Astrocyte (in vitro differentiated cells and primary cell): ENCODE results near the gene COL2A1. TPM values are rescaled to one million over a fixed set of nuclear protein-coding genes. Genes with fewer than 3 reads are reported as not detected.

Experiments
- DNase-seq: peaks from one replicate; pipeline ENCODE4 v3.0.0-alpha.2; 2010; ENCODE audit warnings: low read depth
- FAIRE-seq: peaks from 2 replicates; lab custom pipeline; 2011; peaks lifted over from hg19 to GRCh38; lab: Jason Lieb, UNC
- H2AFZ ChIP-seq: 2 replicates; pipeline ENCODE4 v1.6.0; 2012; ENCODE audit warnings: low read depth, low read length, inconsistent platforms
- H3K27ac ChIP-seq: 2 replicates; pipeline ENCODE4 v1.5.1; 2011; ENCODE audit warnings: low read depth, low read length, inconsistent platforms
- H3K27me3 ChIP-seq: 2 replicates; pipeline ENCODE4 v1.6.0; 2011; ENCODE audit warnings: low read length, inconsistent platforms; ENCODE audit not compliant: insufficient read depth
- H3K36me3 ChIP-seq: 2 replicates; pipeline ENCODE4 v1.5.1; 2011; ENCODE audit warnings: low read length, inconsistent platforms; ENCODE audit not compliant: insufficient read depth
- H3K4me1 ChIP-seq: 2 replicates; pipeline ENCODE4 v1.5.1; 2011; ENCODE audit warnings: low read length, inconsistent platforms; ENCODE audit not compliant: insufficient read depth
- H3K4me2 ChIP-seq: 2 replicates; pipeline ENCODE4 v1.6.0; 2012; ENCODE audit warnings: low read length, inconsistent platforms
- H3K4me3 ChIP-seq: 2 replicates; pipeline ENCODE4 v1.5.1; 2011; ENCODE audit warnings: low read depth, mild to moderate bottlenecking, low read length, inconsistent platforms; ENCODE audit not compliant: insufficient read depth
- H3K79me2 ChIP-seq: 2 replicates; pipeline ENCODE4 v1.6.0; 2012; ENCODE audit warnings: mild to moderate bottlenecking, low read length, inconsistent platforms; ENCODE audit not compliant: insufficient read depth
- H3K9ac ChIP-seq: 2 replicates; pipeline ENCODE4 v1.6.0; 2012; ENCODE audit warnings: mild to moderate bottlenecking, low read length, inconsistent platforms
- H3K9me3 ChIP-seq: 2 replicates; pipeline ENCODE4 v1.5.1; 2012; ENCODE audit warnings: low read depth, mild to moderate bottlenecking, low read length, inconsistent platforms; ENCODE audit not compliant: insufficient read depth
- H4K20me1 ChIP-seq: 2 replicates; pipeline ENCODE4 v1.6.0; 2012; ENCODE audit warnings: low read length, inconsistent platforms; ENCODE audit not compliant: insufficient read depth
- H3K27ac Mint-ChIP-seq: one replicate; pipeline ENCODE4 v1.8.0; 2021; ENCODE audit warnings: mild to moderate bottlenecking, mixed read lengths; ENCODE audit not compliant: unreplicated experiment
- H3K27me3 Mint-ChIP-seq: one replicate; pipeline ENCODE4 v1.8.0; 2021; ENCODE audit warnings: low read depth, mixed read lengths; ENCODE audit not compliant: unreplicated experiment
- H3K36me3 Mint-ChIP-seq: one replicate; pipeline ENCODE4 v1.8.0; 2021; ENCODE audit warnings: low read depth, mixed read lengths; ENCODE audit not compliant: unreplicated experiment
- H3K4me1 Mint-ChIP-seq: one replicate; pipeline ENCODE4 v1.8.0; 2021; ENCODE audit warnings: low read depth, mixed read lengths; ENCODE audit not compliant: unreplicated experiment
- H3K4me3 Mint-ChIP-seq: one replicate; pipeline ENCODE4 v1.8.0; 2021; ENCODE audit warnings: mild to moderate bottlenecking, moderate library complexity, mixed read lengths; ENCODE audit not compliant: unreplicated experiment
- H3K9me3 Mint-ChIP-seq: one replicate; pipeline ENCODE4 v1.8.0; 2021; ENCODE audit warnings: mild to moderate bottlenecking, mixed read lengths; ENCODE audit not compliant: unreplicated experiment
- CTCF ChIP-seq: IDR thresholded peaks from 2 replicates; pipeline ENCODE4 v1.5.1; 2011; ENCODE audit warnings: low read depth, mild to moderate bottlenecking, inconsistent platforms, low read length, moderate library complexity; ENCODE audit not compliant: insufficient read depth
- EZH2 ChIP-seq: IDR thresholded peaks from 2 replicates; pipeline ENCODE4 v1.6.1; 2012; ENCODE audit warnings: mild to moderate bottlenecking, low read length, inconsistent platforms; ENCODE audit not compliant: insufficient read depth
- total RNA-seq: library from RNA; stranded (reverse); gene quantifications from 2 replicates; pipeline ENCODE4 v1.2.1, GENCODE V29; 2021

COL2A1 gene
- total RNA-seq, 1 donor from 2014 or later = 20.3 TPM

DNA sequence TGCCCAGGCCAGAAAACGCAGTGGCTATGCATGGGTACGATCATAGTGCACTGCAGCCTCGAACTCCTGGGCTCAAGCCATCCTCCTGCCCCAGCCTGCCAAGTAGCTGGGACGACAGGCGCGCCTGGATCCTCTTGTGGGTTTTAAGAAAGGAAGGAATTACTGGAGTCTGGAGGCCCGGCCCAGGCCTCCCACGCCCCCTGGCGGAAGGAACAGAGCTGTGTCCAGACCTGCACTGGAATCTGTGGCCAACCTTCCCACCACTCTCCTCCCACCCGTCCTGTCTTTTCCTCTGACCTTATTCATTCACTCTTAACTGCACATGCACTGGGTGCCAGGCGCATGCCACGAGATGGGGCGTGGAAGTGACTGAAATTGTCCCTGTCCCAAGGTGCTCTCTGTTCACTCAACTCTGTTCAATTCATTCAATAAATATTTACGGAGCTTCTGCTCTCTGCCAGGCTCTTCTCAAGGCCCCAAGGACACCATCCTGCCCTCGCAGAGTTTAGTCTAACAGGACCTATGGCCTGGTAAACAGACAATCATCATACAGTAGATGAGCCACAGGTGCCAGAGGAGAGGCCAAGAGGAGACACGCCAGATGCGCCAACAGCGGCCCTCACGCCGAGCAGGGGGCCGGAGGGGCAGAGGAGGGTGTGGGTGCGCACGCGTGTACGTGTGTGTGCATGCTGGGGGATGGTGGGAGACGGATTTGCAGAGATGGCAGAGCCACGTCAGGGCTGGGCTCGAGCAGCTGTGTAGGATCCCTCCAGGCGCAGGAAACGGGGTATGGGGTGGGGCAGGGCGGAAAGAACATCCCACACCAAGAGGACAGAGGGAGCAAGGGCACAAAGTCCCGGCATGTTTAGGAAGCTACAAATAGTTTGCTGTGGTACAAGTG, 54.6 kb downstream of the COL2A1 start:
- Mint-ChIP-seq H3K9me3 (no peaks in the 10 kb centered on the region), H3K4me3 (no peak overlapping the region), H3K4me1 (peaks cover 25% of the 10 kb centered on the region), H3K36me3 (no peaks in the 10 kb centered on the region), H3K27ac (no peak overlapping the region), H3K27me3 (peaks cover 46% of the 10 kb centered on the region)
- no peaks in the 10 kb centered on the region for H3K9me3 ChIP-seq
- no peaks in the 10 kb centered on the region for H3K4me1 ChIP-seq
- TF ChIP-seq CTCF (peak; percentile 87), EZH2 (no peak)
- FAIRE-seq (no peak), DNase-seq (peak; percentile 56)
- no peak overlapping the region for H3K27ac ChIP-seq
- peak overlapping the region; percentile 47 for H3K4me2 ChIP-seq
- H3K4me3 ChIP-seq = no peak overlapping the region
- no peak overlapping the region for H2AFZ ChIP-seq
- H3K36me3 ChIP-seq = no peaks in the 10 kb centered on the region
- H3K9ac ChIP-seq = no peak overlapping the region
- H3K79me2 ChIP-seq = no peaks in the 10 kb centered on the region
- peaks cover 13% of the 10 kb centered on the region for H3K27me3 ChIP-seq
- no peaks in the 10 kb centered on the region for H4K20me1 ChIP-seq

- FAIRE-seq (no peak), DNase-seq (no peak)
- H4K20me1 ChIP-seq = no peaks in the 10 kb centered on the region
- H3K79me2 ChIP-seq = no peaks in the 10 kb centered on the region
- Mint-ChIP-seq H3K4me1 (peaks cover 25% of the 10 kb centered on the region), H3K4me3 (no peak overlapping the region), H3K27ac (no peak overlapping the region), H3K27me3 (peaks cover 38% of the 10 kb centered on the region), H3K36me3 (no peaks in the 10 kb centered on the region), H3K9me3 (no peaks in the 10 kb centered on the region)
- no peak overlapping the region for H3K4me3 ChIP-seq
- H3K9ac ChIP-seq = no peak overlapping the region
- no peak overlapping the region for H3K4me2 ChIP-seq
- no peak overlapping the region for H2AFZ ChIP-seq
- H3K36me3 ChIP-seq = no peaks in the 10 kb centered on the region
- TF ChIP-seq CTCF (no peak), EZH2 (no peak)
- H3K27ac ChIP-seq = no peak overlapping the region
- H3K27me3 ChIP-seq = no peaks in the 10 kb centered on the region
- H3K4me1 ChIP-seq = no peaks in the 10 kb centered on the region
- H3K9me3 ChIP-seq = no peaks in the 10 kb centered on the region
Measured at GRCh38 chr12:47947341-47947740, 56.9 kb downstream of the COL2A1 start.
